Sigmoid colon (tissue), 7 donors: ENCODE results near the gene SIK3. TPM values are rescaled to one million over a fixed set of nuclear protein-coding genes. Genes with fewer than 3 reads are reported as not detected.
A peak's percentile ranks its signal among the peaks of the same experiment; 100 is the strongest.

Experiments used
- DNase-seq: peaks from one replicate; pipeline ENCODE4 v3.0.0-alpha.2; 2019
- H3K27ac ChIP-seq, 4 donors: fragments of 200-600 bp; sonication (generic); one replicate each; pipeline ENCODE4 v1.5.1; 2016 to 2019; ENCODE audit warnings: mild to moderate bottlenecking in 1 of 4
- H3K27me3 ChIP-seq, 3 donors: fragments of 200-600 bp; sonication (generic); one replicate each; pipeline ENCODE4 v1.5.1; 2019; ENCODE audit warnings: mild to moderate bottlenecking in 1 of 3
- H3K36me3 ChIP-seq, 4 donors: fragments of 200-600 bp; sonication (generic); one replicate each; pipeline ENCODE4 v1.5.1; 2016 to 2019
- H3K4me1 ChIP-seq, 4 donors: fragments of 200-600 bp; sonication (generic); one replicate each; pipeline ENCODE4 v1.5.1; 2017 to 2019
- H3K4me3 ChIP-seq, 4 donors: fragments of 200-600 bp; sonication (generic); one replicate each; pipeline ENCODE4 v1.5.1; 2017 to 2019; ENCODE audit warnings: mild to moderate bottlenecking in 2 of 4, moderate library complexity in 1 of 4
- H3K9me3 ChIP-seq, 4 donors: fragments of 200-600 bp in 3 of 4; sonication (generic) in 3 of 4; one replicate each; pipeline versions ENCODE4 v1.5.1 to v1.6.1; 2013 to 2019
- CTCF ChIP-seq, 4 experiments: fragments of 450-650 bp in 3 of 4; fragments of 200-600 bp in 1 of 4; IDR thresholded peaks; one replicate each; pipeline ENCODE4 v1.5.1; 2016 to 2019; ENCODE audit warnings: antibody characterized with exemption in 4 of 4, mild to moderate bottlenecking in 3 of 4, moderate library complexity in 2 of 4
- EP300 ChIP-seq, 4 donors: sonication (generic); formaldehyde crosslinking; IDR thresholded peaks; one replicate each; pipeline ENCODE4 v1.6.1; 2017; ENCODE audit warnings: antibody characterized with exemption in 4 of 4
- POLR2A ChIP-seq, 2 donors: fragments of 450-650 bp; IDR thresholded peaks; one replicate each; pipeline ENCODE4 v1.6.1; 2016; ENCODE audit warnings: antibody characterized with exemption in 2 of 2, mild to moderate bottlenecking in 2 of 2, moderate library complexity in 2 of 2
- POLR2AphosphoS5 ChIP-seq, 4 donors: sonication (generic); formaldehyde crosslinking; IDR thresholded peaks; one replicate each; pipeline ENCODE4 v1.6.1; 2017; ENCODE audit warnings: antibody characterized with exemption in 4 of 4
- WGBS, 2 donors: extraction: QIAGEN DNeasy Blood & Tissue Kit; methylation state at CpG; one replicate each; pipeline ENCODE4 v1.1.7; 2013; 5-methylcytosine and 5-hydroxymethylcytosine counted together
- intact Hi-C: fragments of 100-400 bp; cut with DNase I; formaldehyde crosslinking; loops from one replicate; pipeline ENCODE4 v1.15.1; 2023
- polyA plus RNA-seq, 3 donors: library from polyadenylated mRNA; stranded (reverse); fragments of 200-250 nt; gene quantifications; one replicate each; pipeline ENCODE4 v1.2.3, GENCODE V29; 2013
- total RNA-seq, 4 donors: library from RNA; depleted of rRNA; stranded (reverse); fragments of >200 nt; gene quantifications; one replicate each; pipeline ENCODE4 v1.1.0, GENCODE V29; 2016
- donor health status: healthy with polysubstance abuse.
- donor health status: Bipolar disorder and iron deficiency.
- donor health status: healthy.

SIK3 gene
- total and polyA plus RNA-seq, 7 donors = 5.5 to 53.2 (median 35.3) TPM

- TF ChIP-seq EP300 (IDR thresholded peaks at IDR 0.05) = no peak
- TF ChIP-seq POLR2A (IDR thresholded peaks at IDR 0.05) = no peak
- TF ChIP-seq POLR2AphosphoS5 (IDR thresholded peaks at IDR 0.05) = no peak
- no peak for TF ChIP-seq CTCF (IDR thresholded peaks at IDR 0.05)
- peak; percentile 51 for DNase-seq
- intact Hi-C loops = no loop called here
- Histone ChIP-seq H3K36me3 (peaks cover 8 to 29% (median 17%) of the 10 kb centered on the region in 4 donors), H3K27me3 (no peaks in the 10 kb centered on the region), H3K9me3 (no peaks in the 10 kb centered on the region), H3K27ac (no peak overlapping the region), H3K4me3 (no peak overlapping the region), H3K4me1 (peaks cover 0 to 8% (median 5%) of the 10 kb centered on the region in 4 donors)
- WGBS, 2 donors = 82 to 84% methylated on average over 9 of the region's 9 CpGs
These were observed 257.4 kb downstream of the SIK3 start for GRCh38 chr11:116840746-116841296.

- Histone ChIP-seq H3K4me3 (no peak overlapping the region), H3K27ac (no peak overlapping the region), H3K4me1 (peaks cover 0 to 13% (median 10%) of the 10 kb centered on the region in 4 donors), H3K9me3 (no peaks in the 10 kb centered on the region), H3K27me3 (no peaks in the 10 kb centered on the region), H3K36me3 (peaks cover 8 to 24% (median 14%) of the 10 kb centered on the region in 4 donors)
- no peak for DNase-seq
- no peak for TF ChIP-seq CTCF (IDR thresholded peaks at IDR 0.05)
- TF ChIP-seq EP300 (IDR thresholded peaks at IDR 0.05) = no peak
- no peak for TF ChIP-seq POLR2A (IDR thresholded peaks at IDR 0.05)
- TF ChIP-seq POLR2AphosphoS5 (IDR thresholded peaks at IDR 0.05) = no peak
- 74 to 78% methylated on average over 6 of the region's 6 CpGs for WGBS, 2 donors
- intact Hi-C loops = no loop called here
These were observed 257.9 kb downstream of the SIK3 start for GRCh38 chr11:116840224-116840745.

- WGBS, 2 donors = 80 to 88% methylated on average over 6 of the region's 6 CpGs
- Histone ChIP-seq H3K4me3 (no peak overlapping the region), H3K4me1 (peaks cover 0 to 19% (median 13%) of the 10 kb centered on the region in 4 donors), H3K9me3 (no peaks in the 10 kb centered on the region), H3K27ac (no peak overlapping the region), H3K36me3 (peaks cover 1 to 9% (median 4%) of the 10 kb centered on the region in 4 donors), H3K27me3 (no peaks in the 10 kb centered on the region)
- TF ChIP-seq POLR2AphosphoS5 (IDR thresholded peaks at IDR 0.05) = no peak
- TF ChIP-seq EP300 (IDR thresholded peaks at IDR 0.05) = no peak
- no peak for TF ChIP-seq CTCF (IDR thresholded peaks at IDR 0.05)
- TF ChIP-seq POLR2A (IDR thresholded peaks at IDR 0.05) = no peak
- intact Hi-C loops = no loop called here
- peak; percentile 7 for DNase-seq
These were observed 259.7 kb downstream of the SIK3 start for GRCh38 chr11:116838321-116839084.

GRCh38 chr11:116837231-116838091 lies 260.8 kb downstream of the SIK3 start, which contains the start of gene APOA1:
APOA1 (minus strand) TSS chr11:116837622; CDS start chr11:116837387, 235 bp downstream.
- DNase-seq = peak; percentile 42
- WGBS, 2 donors = 80 to 81% methylated on average over 19 of the region's 19 CpGs
- Histone ChIP-seq H3K9me3 (no peaks in the 10 kb centered on the region), H3K4me3 (no peak within 1 kb of the TSS), H3K27me3 (no peaks in the 10 kb centered on the region), H3K4me1 (peaks cover 0 to 19% (median 13%) of the 10 kb centered on the region in 4 donors), H3K36me3 (no peaks in the 10 kb centered on the region), H3K27ac (peak within 1 kb of the TSS in 2 of 4 donors; percentile 82)
- intact Hi-C loops = no loop called here
- TF ChIP-seq POLR2AphosphoS5 (IDR thresholded peaks at IDR 0.05) = no peak
- TF ChIP-seq CTCF (IDR thresholded peaks at IDR 0.05) = no peak
- no peak for TF ChIP-seq EP300 (IDR thresholded peaks at IDR 0.05)
- TF ChIP-seq POLR2A (IDR thresholded peaks at IDR 0.05) = no peak
